Epidermal melanocyte (primary cell): ENCODE data around the gene FITM1.
"Not testable (repeated sequence)": the region's sequence is repeated elsewhere in the genome, so short reads cannot be mapped to it uniquely, and the experiment has no call there.

ENCODE experiments used
- DNase-seq: peaks from one replicate; pipeline ENCODE4 v3.0.0; 2011; ENCODE audit warnings: low spot score; ENCODE audit not compliant: insufficient read length

The FITM1 gene

DNA sequence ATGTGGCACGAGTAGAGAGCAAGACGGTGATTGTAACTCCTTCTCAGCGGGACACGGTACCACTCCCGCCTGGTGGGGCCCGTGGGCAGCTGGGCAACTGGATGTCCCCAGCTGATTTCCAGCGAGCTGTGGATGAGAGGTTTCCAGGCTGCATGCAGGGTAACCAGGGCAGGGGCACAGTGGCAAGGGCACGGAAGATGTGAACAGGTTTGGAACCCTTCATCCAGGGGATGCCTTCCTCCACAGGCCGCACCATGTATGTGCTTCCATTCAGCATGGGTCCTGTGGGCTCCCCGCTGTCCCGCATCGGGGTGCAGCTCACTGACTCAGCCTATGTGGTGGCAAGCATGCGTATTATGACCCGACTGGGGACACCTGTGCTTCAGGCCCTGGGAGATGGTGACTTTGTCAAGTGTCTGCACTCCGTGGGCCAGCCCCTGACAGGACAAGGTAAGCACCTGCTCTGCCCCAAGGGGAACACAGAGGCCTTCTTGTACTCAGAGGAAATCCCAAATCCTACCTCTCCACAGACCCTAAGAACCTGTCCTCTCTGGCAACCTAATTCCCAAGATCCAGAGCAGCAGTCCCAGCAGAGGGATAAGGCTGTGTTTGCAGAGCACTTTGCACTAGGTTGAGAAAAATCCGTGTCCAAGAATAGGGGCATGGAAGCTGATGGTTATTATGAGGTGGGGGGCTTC is 32.1 kb upstream of the FITM1 start:
- DNase-seq: no peak

GRCh38 chr14:24098927-24099813 is 31.3 kb upstream of the FITM1 start:
- DNase-seq: no peak

GRCh38 chr14:24100197-24100981 is 30.1 kb upstream of the FITM1 start:
- no peak for DNase-seq

- no peak for DNase-seq
Measured at GRCh38 chr14:24100982-24101494, 29.4 kb upstream of the FITM1 start.

DNA sequence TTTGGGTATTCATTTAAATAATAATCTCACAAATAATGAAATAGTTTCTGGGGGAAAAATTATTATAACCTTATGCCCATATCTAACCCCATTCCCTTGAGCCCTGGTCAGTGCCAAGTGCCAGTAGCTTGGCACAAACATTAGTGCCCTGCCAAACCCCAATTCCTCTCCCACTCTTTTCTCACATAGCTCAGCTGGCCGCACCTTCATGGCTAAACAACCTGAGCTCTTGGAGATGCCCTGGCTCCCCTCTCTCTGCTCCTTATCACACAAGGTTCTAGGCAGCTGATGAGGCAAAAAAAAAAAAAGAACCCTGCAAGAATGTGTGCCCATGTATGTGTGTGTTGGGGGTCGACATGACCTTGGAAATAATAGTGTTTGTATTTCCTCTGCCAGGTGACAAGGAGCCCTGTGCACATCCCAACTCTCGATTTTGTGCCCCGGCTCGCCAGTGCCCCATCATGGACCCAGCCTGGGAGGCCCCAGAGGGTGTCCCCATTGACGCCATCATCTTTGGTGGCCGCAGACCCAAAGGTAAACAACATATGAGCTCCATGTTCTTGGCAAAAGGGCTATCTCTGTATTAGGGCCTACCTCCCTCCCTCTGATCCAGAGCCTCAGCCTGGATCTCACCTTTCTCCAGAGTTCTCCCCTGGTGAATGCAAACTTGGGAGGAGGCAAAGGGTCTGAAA is 28.0 kb upstream of the FITM1 start:
- DNase-seq: no peak

- no peak for DNase-seq
Measured at GRCh38 chr14:24103451-24103850, 27.0 kb upstream of the FITM1 start.

DNA sequence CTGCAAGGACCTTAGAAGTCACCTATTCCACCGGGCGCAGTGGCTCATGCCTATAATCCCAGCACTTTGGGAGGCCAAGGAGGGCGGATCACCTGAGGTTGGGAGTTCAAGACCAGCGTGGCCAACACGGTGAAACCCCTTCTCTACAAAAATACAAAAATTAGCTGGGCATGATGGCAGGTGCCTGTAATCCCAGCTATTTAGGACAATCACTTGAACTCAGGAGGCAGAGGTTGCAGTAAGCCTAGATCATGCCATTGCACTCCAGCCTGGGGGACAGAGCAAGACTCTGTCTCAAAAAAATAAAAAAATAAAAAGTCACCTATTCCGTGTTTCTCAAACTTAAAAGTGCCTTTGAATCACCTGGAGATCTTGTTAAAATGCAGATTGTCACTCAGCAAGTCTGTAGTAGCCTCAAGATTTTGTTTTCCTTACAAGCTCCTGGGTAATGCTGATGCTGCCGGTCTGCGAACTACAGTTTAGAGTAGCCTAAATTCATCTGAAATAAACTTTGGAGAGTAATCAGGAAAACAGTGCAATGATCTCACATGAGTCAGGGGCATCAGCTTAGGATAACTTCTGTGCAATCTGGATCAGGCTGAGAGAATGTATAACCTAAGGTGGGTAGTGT is 24.7 kb upstream of the FITM1 start:
- not testable (repeated sequence) for DNase-seq

DNA sequence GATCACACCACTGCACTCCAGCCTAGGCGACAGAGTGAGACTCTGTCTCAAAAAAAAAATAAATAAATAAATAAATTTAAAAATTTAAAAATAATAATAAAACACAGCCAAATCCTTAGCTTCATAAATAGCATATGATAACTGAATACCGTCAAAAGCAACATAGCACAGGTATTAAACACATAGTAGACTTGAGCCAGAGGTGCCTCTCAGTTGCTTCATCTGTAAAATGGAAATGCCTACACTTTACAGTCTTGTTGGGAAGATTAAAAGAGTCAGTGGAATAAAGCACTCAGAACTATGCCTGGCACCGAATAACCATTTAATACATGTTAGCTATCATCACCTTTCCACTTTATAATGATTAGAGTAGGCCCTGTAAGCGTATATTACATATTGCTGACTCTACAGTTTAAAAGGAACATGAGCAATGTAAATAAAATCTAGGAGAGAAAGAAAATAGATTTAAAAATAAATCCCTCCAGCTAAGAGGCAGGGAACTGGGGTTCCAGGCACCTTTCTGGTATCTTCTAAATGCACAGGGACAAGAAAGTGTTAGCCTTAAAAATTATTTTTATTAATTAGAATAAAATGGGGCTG is 23.7 kb upstream of the FITM1 start:
- DNase-seq: no peak

DNA sequence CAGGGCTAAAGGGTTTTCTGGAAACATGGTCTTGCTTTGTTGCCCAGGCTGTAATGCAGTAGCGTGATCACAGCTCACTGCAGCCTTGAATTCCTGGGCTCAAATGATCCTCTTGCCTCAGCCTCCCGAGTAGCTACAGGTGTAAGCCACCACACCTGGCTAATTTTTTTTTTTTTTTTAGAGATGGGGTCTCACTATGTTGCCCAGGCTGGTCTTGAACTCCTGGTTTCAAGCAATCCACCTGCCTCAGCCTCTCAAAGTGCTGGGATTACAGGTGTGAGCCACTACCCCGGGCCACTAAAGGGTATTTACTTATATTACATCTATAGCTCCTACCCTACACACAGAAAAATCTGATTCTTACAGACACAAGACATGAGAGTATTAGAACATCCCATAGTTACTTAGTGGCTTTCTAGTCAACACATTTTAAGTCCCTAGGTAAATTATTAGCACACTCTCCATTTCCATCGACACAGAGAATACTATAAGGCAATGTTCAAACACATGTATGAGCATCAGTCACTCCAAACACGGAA is 22.1 kb upstream of the FITM1 start:
- no peak for DNase-seq

DNA sequence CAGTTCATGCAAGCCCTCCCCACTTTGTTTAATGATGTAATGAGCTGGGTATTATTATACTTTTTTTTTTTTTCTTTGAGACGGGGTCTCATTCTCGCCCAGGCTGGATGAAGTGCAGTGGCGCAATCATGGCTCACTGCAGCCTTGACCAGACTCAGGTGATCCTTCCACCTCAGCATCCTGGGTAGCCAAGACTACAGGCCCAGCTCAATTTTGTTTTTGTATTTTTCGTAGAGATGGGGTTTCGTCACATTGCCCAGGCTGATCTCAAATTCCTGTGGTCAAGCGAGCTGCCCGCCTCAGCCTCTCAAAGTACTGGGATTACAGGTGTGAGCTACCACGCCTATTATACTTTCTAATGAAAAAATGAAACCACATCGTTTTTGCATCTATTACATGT is 20.4 kb upstream of the FITM1 start:
- DNase-seq: no peak

GRCh38 chr14:24110523-24110922 is 19.9 kb upstream of the FITM1 start:
- DNase-seq: no peak

DNA sequence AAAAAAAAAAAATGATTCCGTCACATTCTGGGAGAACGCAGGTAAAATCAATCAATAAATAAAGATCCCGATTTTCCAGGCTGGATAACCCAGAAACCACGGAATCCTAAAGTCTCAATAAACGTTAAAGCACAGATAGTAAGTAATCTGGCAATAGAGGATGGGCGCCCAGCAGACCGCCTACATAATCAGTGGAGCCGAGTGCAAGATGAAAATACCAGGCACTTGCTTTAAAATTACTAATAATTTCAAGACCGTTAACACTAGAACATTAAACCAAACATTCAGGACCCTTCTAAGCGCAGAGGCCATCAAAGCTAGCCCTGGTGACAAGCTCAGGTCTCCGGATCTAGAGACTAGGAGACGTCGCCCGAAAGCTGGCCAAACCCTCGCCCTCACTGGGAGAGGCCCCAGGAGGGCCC is 17.1 kb upstream of the FITM1 start:
- DNase-seq: no peak

DNA sequence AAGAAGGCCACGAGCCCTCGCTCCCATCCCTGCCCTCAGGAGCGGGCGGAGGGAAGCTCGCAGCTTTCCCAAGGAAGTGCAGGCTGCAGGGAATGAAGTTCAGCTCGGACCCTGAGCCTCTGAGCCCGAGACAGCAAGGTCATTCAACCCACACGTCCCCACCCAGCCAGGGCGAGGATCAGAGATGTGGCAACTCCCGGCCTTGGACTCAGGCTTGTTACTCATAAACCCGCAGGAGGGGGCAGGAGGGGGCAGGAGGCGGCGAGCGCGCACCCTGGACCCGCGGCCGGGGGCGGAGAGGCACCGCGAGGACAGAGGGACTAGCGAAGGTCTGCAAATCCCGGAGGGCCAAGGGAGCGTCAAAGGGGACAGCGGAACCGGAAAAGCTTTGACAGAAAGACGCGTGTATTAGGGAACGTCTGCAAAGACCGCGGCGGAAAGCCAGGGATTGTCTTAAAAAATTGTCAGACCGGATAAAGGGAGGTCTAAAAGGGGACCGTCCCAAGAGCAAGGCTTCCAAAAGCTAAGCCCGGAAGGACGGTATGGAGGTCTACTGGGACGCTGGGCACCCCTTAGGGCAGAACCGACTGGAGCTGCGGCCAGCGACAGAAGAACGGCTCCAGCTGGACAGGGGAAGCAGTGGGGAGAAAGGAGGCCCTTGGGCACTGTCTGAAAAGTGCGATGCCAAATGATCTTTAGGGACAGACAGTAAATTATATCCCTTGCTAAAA is 16.5 kb upstream of the FITM1 start:
- peak; percentile 50 for DNase-seq

DNA sequence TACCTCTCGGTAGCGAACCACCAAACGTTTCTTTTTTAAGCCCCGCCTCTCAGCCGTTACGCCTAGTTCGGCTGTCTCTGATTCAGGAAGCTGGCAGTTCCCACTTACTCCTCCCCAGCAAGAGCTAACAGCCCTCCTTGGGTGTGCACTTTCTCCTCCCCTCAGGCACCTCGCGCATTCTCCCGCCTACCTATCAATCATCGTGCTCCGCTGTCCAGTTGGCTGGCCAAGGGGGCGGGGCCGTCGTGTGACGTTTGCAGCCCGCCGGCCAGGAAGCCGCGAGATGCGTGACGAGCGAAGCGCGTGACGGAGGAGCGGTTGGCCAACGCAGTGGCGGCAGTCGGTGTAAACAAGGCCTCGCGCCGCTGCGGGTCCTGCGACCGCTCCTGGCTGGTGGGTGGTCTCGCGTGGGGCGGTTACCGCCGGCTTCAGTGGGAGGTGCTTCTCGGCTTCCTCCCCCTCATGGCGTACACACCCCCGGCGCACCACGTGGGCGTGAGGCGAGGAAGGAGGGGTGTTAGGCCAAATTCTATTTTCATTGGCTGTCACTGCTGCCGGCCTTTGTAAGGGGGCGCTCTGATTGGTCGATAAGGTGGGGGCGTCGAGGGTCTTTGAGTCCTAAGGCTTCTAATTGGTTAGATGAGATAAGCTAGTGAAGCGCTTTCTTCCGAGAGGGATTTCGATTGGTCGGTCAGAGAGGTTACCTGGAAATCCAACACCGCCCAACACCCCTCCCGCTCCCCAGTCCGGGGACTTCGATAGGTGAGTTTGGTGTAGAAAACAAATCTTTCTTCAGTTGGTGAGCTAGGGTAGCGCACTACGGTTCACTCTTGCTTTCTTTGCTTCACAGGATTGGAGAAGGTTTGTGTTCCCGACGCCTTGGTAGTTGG is 15.7 kb upstream of the FITM1 start, which contains the start of the genes DCAF11 and NRL:
Gene DCAF11 (plus strand): TSS at position 246 of the 890 bp plus-strand sequence. CDS start 818 bp downstream, outside the sequence.
Gene NRL (minus strand): TSS at position 418 of the 890 bp plus-strand sequence. CDS start 32,101 bp downstream, outside the sequence.
- DNase-seq: peak; percentile 99

- DNase-seq: no peak
Measured at GRCh38 chr14:24115422-24116127, 14.9 kb upstream of the FITM1 start.

DNA sequence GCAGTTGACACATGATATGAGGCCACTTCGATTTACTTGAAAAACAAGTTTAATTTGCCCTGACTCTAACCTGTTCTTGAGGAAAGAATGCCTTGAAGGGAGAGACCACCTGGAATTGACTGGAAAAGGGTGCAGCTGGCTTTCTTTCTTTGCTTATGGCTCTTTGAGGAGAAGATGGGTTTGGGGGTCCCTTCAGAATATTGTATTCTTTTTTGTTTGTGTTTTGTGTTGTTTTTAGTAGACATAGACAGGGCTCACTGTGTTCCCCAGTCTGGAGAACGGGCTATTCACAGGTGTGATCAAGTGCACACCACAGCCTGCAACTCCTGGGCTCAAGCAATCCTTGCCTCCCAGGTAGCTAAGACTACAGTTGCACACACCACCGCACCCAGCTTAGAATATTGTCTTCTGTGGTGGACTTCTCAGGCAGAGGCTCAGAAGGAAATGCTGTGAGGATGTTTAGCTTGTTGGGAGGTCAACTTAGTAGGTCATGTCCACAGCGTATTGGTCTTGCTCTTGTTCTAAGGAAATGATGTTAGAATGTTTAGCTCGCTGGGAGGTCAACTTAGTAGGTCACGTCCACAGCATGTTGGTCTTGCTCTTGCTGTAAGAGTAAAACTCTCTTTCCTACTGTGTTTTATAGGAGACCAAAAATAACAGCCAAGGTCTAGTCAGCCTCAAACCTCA is 14.2 kb upstream of the FITM1 start:
- DNase-seq: no peak

GRCh38 chr14:24117179-24117578 is 13.3 kb upstream of the FITM1 start:
- no peak for DNase-seq
